Superior temporal gyrus (tissue), 1 donor: Measurements from ENCODE around the gene TIGD4.
A peak's percentile ranks its signal among the peaks of the same experiment; 100 is the strongest.
"Not testable (repeated sequence)": the region's sequence is repeated elsewhere in the genome, so short reads cannot be mapped to it uniquely, and the experiment has no call there.

ENCODE experiments used
- DNase-seq: peaks from one replicate; pipeline ENCODE4 v3.0.0-alpha.2; 2016; ENCODE audit errors: extremely low spot score

Gene TIGD4

DNA sequence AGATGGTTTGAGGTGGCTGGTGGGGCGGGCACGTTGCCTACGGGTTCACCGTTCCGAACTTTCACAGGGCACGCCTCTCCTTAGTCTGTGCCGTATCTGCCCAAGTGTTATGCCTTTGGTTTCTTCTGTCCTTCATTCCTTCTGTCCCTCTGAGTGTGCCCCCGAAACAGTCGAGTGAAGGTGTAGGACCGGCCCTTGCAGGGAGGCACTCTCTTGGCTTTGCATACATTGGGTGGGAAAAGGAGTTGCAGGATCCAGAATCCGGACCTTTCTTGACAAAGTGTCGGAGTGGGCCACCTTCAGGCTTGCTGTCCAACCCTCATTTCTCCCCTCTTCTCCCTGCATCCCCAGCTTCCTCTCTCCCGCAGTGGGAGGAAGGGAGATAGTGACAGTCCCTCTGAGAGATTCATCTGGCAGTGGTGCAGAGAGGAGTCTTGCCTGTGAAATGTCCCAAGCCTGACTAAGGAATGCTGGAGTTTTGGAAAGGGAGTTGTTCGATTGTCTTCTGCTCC lies 793 bp upstream of the TIGD4 start:
- peak; percentile 51 for DNase-seq

GRCh38 chr4:152778656-152779512 lies 646 bp downstream of the TIGD4 start:
- DNase-seq, result peak; percentile 54

GRCh38 chr4:152777488-152777887 lies 2.0 kb downstream of the TIGD4 start:
- no peak for DNase-seq

DNA sequence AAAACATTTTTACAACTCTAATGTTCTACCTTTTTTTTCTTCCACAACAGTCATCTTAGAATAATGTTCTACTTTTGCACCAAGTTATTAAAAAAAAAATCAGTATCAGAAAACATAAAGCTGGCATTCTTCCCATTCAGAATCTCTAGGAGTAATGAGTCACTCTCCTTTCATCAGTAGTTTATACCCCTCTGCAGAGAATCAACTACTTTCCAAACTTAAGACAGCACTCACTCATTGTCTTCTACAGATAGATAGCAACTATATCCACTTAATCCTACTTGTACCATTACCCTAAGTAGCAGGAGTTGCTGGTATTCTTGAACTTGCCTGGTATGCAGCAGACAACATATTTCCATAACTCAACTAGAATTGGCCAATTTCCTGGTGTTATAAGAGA lies 3.2 kb downstream of the TIGD4 start:
- DNase-seq, result no peak

- DNase-seq, result no peak
These were observed 5.6 kb downstream of the TIGD4 start for GRCh38 chr4:152773953-152774352.

- DNase-seq, result no peak
These were observed 6.2 kb downstream of the TIGD4 start for GRCh38 chr4:152773339-152773738.

DNA sequence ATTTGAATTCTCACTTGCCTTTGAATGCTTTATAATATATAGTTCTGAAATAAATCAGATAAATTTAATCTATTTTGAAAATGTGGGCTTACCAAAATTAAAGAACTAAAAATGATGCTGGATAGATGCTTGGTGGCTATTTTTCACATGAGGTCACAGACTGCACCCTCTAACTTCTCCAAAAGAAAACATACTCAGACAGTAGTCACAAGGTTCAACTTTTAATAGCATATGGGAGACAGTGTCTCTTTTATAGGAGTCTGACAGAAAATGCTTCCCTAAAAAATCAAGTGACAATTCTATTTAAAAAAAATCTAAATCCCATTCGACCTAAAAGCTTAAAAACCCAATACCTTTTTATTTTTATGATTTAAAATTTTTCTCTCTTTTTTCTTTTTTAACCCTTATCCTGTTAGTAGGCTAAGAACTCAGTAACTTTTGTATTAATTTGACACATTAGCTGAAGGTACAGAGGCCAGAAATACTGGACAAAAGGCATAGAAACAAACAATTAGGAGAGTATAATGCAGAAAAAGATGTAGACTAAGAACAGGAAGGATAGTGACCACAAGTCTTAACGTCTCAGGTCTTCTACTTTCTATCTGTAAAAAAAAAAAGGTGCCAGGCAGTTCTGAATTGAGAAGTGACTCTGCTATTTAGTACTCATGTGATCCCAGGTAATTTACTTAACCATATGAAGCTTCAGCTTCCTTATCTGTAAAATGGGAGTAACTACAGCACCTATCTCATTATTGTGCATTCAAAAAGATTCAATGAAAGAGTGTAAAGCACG lies 7.6 kb downstream of the TIGD4 start:
- DNase-seq, result no peak

DNA sequence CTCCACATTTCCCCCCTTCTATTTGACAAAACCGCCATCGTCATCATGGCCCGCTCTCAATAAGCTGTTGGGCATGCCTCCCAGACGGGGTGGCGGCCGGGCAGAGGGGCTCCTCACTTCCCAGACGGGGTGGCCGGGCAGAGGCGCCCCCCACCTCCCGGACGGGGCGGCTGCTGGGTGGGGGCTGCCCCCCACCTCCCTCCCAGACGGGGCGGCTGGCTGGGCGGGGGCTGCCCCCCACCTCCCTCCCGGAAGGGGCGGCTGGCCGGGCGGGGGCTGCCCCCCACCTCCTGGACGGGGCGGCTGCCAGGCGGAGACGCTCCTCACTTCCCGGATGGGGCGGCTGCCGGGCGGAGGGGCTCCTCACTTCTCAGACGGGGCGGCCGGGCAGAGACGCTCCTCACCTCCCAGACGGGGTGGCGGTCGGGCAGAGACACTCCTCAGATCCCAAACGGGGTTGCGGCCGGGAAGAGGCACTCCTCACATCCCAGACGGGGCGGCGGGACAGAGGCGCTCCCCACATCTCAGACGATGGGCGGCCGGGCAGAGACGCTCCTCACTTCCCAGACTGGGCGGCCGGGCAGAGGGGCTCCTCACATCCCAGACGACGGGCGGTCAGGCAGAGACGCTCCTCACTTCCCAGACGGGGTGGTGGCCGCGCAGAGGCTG lies 14.3 kb downstream of the TIGD4 start:
- DNase-seq, result not testable (repeated sequence)

- DNase-seq, result no peak
These were observed 15.7 kb downstream of the TIGD4 start for GRCh38 chr4:152763796-152764195.

GRCh38 chr4:152748619-152749018 lies 30.9 kb downstream of the TIGD4 start:
- no peak for DNase-seq

DNA sequence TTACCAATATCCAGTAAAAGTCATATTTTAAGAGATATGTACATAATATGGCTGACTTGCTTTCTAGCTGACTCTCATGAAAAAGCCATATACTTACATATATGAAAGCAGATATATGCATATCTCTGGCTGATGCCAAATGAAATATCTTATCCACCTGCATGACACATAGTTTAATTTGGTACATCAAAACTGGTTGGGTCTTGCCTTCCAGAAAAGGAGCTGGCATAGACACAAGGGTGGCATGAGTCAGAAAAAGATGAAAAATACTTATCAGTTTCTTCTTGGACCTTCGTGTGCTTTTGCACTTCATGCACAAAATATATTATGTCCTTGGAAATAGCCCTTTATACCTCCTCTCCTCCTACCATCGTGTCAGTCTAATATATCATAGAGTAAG lies 32.1 kb downstream of the TIGD4 start:
- DNase-seq, result no peak

GRCh38 chr4:152738827-152739226 lies 40.7 kb downstream of the TIGD4 start:
- DNase-seq, result no peak

- no peak for DNase-seq
These were observed 43.6 kb downstream of the TIGD4 start for GRCh38 chr4:152735906-152736305.

- peak; percentile 55 for DNase-seq
These were observed 44.1 kb downstream of the TIGD4 start for GRCh38 chr4:152735396-152735859.

- no peak for DNase-seq
These were observed 44.9 kb downstream of the TIGD4 start for GRCh38 chr4:152734699-152735050.

- DNase-seq, result no peak
These were observed 45.4 kb downstream of the TIGD4 start for GRCh38 chr4:152734015-152734698.

DNA sequence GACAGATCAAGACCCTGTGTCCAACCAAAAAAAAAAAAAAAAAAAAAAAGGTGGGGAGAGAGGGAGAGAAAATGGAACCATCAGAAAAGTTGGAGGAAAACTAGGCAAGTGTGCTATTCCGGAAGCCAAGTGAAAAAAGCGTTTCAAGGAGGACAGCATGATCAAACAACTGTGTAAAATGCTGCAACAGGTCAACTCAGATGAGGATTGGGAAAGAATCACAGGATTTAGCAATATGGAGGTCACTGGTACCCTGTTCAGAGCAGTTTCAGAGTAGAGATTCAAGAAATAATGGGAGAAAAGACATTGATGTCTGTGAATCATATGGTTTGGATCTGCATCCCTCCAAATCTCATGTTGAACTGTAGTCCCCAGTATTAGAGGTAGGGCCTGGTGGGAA lies 47.5 kb downstream of the TIGD4 start:
- no peak for DNase-seq

DNA sequence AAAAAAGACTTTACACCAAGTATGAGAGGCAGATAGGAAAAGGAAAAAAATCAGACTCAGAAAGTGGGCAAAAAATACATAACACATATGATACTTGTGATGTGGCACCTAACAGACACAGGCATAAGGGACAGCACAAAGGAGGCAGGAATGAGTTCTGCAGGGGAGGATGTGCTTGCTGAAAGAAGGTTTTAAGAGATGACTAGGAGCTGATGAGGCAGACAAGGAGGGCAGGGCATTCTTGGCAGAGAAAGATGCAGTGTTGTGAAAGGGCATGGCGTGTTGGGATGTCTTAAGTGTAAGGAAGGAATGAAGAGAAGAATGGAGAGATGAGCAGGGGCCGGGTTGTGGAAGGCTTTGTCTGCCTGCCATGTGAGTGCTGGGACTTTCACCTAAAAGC lies 50.1 kb downstream of the TIGD4 start:
- no peak for DNase-seq

DNA sequence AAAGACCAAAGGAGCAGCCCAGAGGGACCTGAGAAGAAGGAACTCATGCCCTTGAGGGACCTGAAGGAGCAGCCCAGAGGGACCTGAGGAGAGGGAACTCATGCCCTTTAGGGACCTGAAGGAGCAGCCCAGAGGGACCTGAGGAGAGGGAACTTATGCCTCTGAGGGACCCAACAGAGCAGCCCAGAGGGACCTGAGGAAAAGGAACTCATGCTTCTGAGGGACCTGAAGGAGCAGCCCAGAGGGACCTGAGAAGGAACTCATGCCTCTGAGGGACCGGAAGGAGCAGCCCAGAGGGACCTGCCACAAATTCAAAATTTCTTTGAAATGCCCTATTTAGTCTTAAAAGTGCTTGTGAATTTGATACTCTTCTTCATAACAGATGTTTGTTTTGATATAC lies 51.2 kb downstream of the TIGD4 start:
- no peak for DNase-seq

DNA sequence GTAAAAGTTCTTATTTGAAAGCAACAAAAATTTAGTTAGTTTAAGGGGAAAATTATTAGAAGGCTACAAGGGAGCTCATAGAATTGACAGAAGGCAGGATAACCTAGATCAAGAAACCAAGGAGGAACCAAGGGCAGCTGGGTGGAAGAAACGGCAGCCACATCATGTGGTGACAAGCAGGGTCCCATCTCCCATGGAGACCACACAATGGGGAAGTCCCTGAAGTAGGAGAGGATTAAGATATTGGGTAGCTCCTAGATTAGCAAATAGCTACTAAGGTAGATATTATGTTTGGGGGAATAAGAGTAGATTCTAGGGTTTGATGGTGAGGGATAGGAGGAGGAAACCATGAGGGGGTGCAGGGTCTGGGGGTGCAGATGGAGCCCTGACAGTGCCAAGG lies 51.7 kb downstream of the TIGD4 start:
- no peak for DNase-seq

DNA sequence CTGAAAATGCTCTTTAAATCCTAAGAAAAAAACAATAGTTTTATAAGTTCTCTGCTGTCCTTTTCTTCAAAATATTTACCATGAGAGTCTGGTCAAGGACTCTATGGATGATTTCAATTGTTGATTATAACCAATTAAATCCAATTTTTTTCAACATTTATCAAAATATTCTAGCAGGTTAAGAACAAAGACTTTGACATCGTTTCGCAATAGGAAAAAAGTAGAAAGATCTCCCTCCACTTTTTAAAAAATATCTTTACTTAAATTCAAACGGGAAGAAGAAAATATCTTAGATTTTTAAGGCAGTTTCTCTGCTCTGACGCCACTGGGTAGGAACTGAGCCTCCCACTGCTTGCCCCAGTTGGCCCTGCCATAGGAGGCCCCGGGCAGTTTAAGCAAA lies 55.0 kb downstream of the TIGD4 start:
- DNase-seq, result no peak

DNA sequence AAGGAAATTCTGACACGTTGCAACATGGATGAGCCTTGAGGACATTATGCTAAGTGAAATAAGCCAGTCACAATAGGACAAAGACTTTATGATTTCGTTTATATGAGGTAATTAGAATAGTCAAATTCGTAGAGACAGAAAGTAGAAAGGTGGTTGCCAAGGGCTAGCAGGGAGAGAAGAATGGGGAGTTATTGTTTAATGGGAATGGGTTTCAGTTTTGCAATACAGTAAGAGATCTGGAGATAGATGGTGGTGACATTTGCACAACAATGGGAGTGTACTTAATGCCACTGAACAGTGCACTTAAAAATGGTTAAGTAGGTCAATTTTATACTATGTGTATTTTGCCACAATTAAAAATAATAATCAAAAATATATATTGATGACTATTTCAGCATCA lies 56.3 kb downstream of the TIGD4 start:
- DNase-seq, result no peak
